DND-41 (cell line): Measurements from ENCODE around the gene ROBO4.

Experiments used
- ATAC-seq: fragments of 200-7000 bp; cut with Tn5 transposase; 3 replicates; pipeline ENCODE4 v1.9.1; 2021; ENCODE audit warnings: low read depth; ENCODE audit not compliant: insufficient read depth
- DNase-seq: peaks from one replicate; pipeline ENCODE4 v3.0.0-alpha.2; 2020
- H2AFZ ChIP-seq: 2 replicates; pipeline ENCODE4 v1.6.0; 2012; ENCODE audit warnings: low read depth, low read length
- H3K27ac ChIP-seq: 2 replicates; pipeline ENCODE4 v1.5.1; 2012; ENCODE audit warnings: low read length, inconsistent platforms
- H3K27me3 ChIP-seq: fragments of 200-600 bp; sonication (generic); 2 replicates; pipeline ENCODE4 v1.6.0; 2012; ENCODE audit warnings: low read length, mild to moderate bottlenecking, inconsistent platforms; ENCODE audit not compliant: insufficient read depth, poor library complexity
- H3K36me3 ChIP-seq: 2 replicates; pipeline ENCODE4 v1.5.1; 2012; ENCODE audit warnings: low read length, inconsistent platforms; ENCODE audit not compliant: insufficient read depth
- H3K4me1 ChIP-seq: 2 replicates; pipeline ENCODE4 v1.5.1; 2012; ENCODE audit warnings: mild to moderate bottlenecking, low read length; ENCODE audit not compliant: insufficient read depth
- H3K4me2 ChIP-seq: 2 replicates; pipeline ENCODE4 v1.6.0; 2012; ENCODE audit warnings: mild to moderate bottlenecking, moderate library complexity, low read length, inconsistent platforms; ENCODE audit not compliant: insufficient read depth
- H3K4me3 ChIP-seq, 2 experiments: fragments of 200-600 bp in 1 of 2; shearing (Covaris generic) in 1 of 2; 2 replicates each; pipeline ENCODE4 v1.5.1; 2012 to 2016; ENCODE audit warnings: inconsistent platforms in 2 of 2, low read length in 2 of 2, mild to moderate bottlenecking in 2 of 2, low read depth in 1 of 2, moderate library complexity in 1 of 2
- H3K79me2 ChIP-seq: 2 replicates; pipeline ENCODE4 v1.6.0; 2012; ENCODE audit warnings: low read length, inconsistent platforms; ENCODE audit not compliant: insufficient read depth
- H3K9ac ChIP-seq: 2 replicates; pipeline ENCODE4 v1.6.0; 2012; ENCODE audit warnings: low read depth, mild to moderate bottlenecking, inconsistent platforms, low read length, moderate library complexity
- H3K9me3 ChIP-seq: 2 replicates; pipeline ENCODE4 v1.5.1; 2012; ENCODE audit warnings: low read length, moderate library complexity, mild to moderate bottlenecking, inconsistent platforms; ENCODE audit not compliant: insufficient read depth, severe bottlenecking
- H4K20me1 ChIP-seq: 2 replicates; pipeline ENCODE4 v1.6.0; 2012; ENCODE audit warnings: low read length; ENCODE audit not compliant: insufficient read depth
- EZH2 ChIP-seq: IDR thresholded peaks from 3 replicates; pipeline ENCODE4 v1.6.1; 2012; ENCODE audit warnings: borderline replicate concordance, low read depth, mild to moderate bottlenecking, moderate library complexity, low read length, inconsistent platforms; ENCODE audit not compliant: severe bottlenecking
- TF ChIP-seq, protein P1 (sequence below): IDR thresholded peaks from 2 replicates; pipeline ENCODE4 v1.5.1; 2012; ENCODE audit warnings: borderline replicate concordance, low read length, moderate library complexity, mild to moderate bottlenecking; ENCODE audit not compliant: poor library complexity, severe bottlenecking; ENCODE audit errors: extremely low read depth

ROBO4 gene

DNA sequence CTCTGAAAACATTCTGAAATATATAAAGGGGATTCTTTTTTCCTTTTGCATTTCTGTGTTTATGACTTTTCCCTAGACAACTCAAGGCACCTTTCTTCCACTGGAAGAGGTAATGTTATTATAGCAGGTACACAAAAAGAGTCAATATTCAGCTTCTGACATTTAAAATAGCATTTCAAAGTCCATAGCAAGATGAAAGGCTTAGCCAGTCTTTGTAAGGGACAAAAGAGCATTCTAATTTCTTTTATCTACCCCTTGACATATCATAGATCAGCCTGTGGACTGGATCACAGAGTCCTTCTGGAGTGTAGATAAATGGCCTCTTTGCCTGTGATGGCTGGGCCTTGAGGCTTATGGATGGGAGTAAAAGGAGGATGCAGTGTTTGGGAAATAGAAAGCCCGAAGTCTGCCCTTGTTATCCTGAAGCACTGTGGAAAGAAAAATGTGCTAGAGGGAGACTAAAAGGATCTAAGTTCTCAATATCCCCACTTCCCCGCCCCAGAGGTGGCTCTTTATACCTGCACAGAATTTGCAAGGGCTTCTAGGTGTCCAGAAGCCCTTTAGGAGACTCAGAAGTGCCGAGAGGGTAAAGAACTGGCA lies 39.8 kb upstream of the ROBO4 start:
- no peaks in the 10 kb centered on the region for H4K20me1 ChIP-seq
- no peak for ATAC-seq
- H3K36me3 ChIP-seq, result no peaks in the 10 kb centered on the region
- no peak overlapping the region for H3K9ac ChIP-seq
- H3K4me1 ChIP-seq, result no peaks in the 10 kb centered on the region
- no peak overlapping the region for H2AFZ ChIP-seq
- peaks cover 20% of the 10 kb centered on the region for H3K27me3 ChIP-seq
- no peaks in the 10 kb centered on the region for H3K9me3 ChIP-seq
- TF ChIP-seq, protein P1, sequence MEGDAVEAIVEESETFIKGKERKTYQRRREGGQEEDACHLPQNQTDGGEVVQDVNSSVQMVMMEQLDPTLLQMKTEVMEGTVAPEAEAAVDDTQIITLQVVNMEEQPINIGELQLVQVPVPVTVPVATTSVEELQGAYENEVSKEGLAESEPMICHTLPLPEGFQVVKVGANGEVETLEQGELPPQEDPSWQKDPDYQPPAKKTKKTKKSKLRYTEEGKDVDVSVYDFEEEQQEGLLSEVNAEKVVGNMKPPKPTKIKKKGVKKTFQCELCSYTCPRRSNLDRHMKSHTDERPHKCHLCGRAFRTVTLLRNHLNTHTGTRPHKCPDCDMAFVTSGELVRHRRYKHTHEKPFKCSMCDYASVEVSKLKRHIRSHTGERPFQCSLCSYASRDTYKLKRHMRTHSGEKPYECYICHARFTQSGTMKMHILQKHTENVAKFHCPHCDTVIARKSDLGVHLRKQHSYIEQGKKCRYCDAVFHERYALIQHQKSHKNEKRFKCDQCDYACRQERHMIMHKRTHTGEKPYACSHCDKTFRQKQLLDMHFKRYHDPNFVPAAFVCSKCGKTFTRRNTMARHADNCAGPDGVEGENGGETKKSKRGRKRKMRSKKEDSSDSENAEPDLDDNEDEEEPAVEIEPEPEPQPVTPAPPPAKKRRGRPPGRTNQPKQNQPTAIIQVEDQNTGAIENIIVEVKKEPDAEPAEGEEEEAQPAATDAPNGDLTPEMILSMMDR, result no peak
- TF ChIP-seq EZH2, result no peak
- no peak overlapping the region for H3K4me3 ChIP-seq
- H3K4me2 ChIP-seq, result no peak overlapping the region
- no peaks in the 10 kb centered on the region for H3K79me2 ChIP-seq
- no peak overlapping the region for H3K27ac ChIP-seq
- no peak for DNase-seq

DNA sequence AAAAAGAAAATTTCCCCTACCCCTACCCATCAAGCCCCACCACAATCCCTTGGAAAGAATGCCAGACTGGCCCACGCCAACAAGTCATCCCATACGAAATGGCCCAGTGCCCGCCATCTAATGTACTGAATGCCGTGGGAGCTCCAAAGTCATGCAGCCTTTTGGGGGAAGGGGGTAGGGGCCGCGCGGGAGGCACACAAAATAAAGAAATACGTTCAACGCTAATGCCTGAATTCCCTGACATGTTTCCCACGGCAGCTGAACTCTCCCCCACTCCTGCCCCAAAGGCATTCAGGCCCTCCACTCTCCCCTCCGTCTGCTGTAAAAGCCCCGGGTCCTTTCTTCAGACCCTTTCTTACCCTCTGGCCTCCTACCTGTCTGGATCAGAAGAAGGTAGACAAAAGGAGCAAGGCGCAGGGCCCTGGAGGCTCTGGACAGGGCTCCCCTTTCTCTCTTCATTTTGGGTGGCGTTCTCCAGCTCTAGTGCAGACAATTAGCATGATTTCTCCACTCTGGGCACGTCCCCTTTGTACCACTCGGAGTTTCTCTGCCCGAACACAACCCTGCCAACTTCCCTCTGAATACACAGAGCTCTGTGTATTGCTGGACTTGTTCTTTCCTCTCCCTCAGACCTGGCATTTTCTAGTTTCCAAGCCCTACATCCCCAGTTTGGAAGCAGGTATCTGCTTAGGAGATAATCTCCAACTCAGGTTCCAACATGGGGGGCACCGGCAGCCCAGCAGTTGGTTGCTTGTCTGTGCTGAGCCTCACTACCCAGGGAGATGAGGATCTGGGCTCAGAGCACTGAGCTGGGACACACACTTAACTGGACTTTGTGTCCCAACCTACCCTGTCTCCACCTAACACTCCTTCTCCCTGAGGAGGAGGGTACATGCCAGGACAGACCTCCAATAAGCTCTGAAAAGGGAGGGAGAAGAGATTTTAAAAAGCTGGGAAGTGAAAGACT lies 38.2 kb upstream of the ROBO4 start, which contains the start of gene HEPACAM:
Gene HEPACAM (minus strand): TSS at position 500 of the 967 bp plus-strand sequence. CDS start 41 bp downstream, at position 459.
- Histone ChIP-seq H4K20me1 (no peaks in the 10 kb centered on the region), H3K36me3 (no peaks in the 10 kb centered on the region), H3K4me2 (no peak within 1 kb of the TSS), H3K4me1 (no peaks in the 10 kb centered on the region), H3K27me3 (peaks cover 20% of the 10 kb centered on the region), H3K79me2 (no peaks in the 10 kb centered on the region), H3K27ac (no peak within 1 kb of the TSS), H3K9me3 (no peaks in the 10 kb centered on the region), H3K4me3 (no peak within 1 kb of the TSS), H2AFZ (no peak within 1 kb of the TSS), H3K9ac (no peak within 1 kb of the TSS)
- TF ChIP-seq, protein P1, result no peak
- no peak for TF ChIP-seq EZH2
- DNase-seq (no peak), ATAC-seq (no peak)

DNA sequence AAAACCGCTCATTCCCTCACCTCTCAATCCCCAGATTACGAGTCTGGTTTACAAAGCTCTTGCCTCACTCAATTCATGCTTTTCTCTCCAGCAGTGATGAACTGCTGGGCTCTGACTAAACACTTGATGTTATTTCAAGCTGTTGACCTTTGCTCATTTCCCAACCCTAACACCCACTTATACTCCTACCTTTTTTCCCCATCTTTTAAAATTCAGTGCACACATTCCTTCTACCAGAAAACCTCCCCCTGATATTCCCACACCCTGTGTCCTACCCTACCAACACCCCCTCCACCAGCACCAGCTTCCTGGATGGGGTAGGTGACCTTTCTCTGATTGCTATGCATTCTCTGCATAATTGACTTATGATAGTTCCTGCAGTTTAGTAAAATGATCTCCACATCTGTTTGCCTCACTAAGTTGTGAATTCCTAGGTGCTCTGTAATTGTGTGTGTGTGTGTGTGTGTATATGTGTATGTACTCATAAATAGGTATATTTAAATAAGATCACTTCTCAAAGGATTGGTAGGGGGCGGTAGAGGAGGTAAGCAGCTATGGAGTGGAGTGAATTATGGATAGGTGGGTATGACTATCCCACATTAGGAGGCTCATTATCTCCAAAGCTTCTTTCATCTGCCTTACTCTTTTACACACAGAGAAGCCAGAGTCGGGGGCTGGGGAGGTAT lies 37.3 kb upstream of the ROBO4 start:
- Histone ChIP-seq H3K27ac (no peak overlapping the region), H3K4me2 (no peak overlapping the region), H3K27me3 (peaks cover 20% of the 10 kb centered on the region), H3K9me3 (no peaks in the 10 kb centered on the region), H3K4me3 (no peak overlapping the region), H3K4me1 (no peaks in the 10 kb centered on the region), H4K20me1 (no peaks in the 10 kb centered on the region), H3K36me3 (no peaks in the 10 kb centered on the region), H3K79me2 (no peaks in the 10 kb centered on the region), H3K9ac (no peak overlapping the region), H2AFZ (no peak overlapping the region)
- TF ChIP-seq, protein P1, result no peak
- TF ChIP-seq EZH2, result no peak
- DNase-seq, result no peak
- ATAC-seq, result no peak
